HG03039 (cell line): ENCODE data around the gene PANK4.

Experiments
- ATAC-seq: cut with Tn5 transposase; IDR thresholded peaks from one replicate; pipeline ENCODE4 v1.9.1; 2021; ENCODE audit warnings: mild to moderate bottlenecking, moderate library complexity; ENCODE audit not compliant: unreplicated experiment

The PANK4 gene

DNA sequence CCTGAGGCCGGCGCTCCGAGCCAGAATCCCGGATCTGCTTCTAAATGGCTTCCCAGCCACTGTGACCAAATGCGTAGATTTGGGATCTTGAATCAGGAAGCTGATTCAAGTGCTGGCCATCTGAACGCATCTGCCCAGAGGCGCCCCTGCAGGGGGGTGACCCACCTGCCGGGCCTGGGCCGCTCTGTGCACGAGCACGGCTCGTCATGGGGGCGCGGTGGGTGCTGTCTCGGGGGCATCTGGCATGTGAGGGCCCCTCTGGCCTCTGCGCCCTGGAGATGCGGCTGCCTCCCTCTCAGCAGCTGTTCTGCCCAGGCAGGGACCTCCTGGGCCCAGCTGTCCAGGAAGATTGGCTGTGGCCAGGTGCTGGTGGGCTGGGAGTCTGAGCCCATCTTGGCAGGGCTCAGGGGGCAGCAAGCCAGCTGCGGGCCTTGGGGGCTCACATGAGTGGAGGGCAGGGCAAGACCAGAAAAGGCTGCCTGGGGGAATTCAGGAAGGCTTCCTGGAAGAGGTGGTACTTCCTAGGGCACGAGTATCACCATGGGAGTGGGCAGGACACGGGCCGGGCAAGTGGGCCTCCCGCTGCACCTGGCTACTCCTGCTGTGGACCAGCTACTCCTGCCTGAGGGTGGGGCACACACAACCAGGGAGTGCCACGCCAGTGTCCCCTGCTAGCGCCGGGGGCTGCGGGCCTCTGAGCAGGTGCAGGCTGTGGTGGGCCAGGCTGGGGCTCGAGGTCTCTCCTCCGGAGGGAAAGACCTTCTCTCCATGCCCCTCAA, 25.2 kb downstream of the PANK4 start:
- ATAC-seq, result no peak

DNA sequence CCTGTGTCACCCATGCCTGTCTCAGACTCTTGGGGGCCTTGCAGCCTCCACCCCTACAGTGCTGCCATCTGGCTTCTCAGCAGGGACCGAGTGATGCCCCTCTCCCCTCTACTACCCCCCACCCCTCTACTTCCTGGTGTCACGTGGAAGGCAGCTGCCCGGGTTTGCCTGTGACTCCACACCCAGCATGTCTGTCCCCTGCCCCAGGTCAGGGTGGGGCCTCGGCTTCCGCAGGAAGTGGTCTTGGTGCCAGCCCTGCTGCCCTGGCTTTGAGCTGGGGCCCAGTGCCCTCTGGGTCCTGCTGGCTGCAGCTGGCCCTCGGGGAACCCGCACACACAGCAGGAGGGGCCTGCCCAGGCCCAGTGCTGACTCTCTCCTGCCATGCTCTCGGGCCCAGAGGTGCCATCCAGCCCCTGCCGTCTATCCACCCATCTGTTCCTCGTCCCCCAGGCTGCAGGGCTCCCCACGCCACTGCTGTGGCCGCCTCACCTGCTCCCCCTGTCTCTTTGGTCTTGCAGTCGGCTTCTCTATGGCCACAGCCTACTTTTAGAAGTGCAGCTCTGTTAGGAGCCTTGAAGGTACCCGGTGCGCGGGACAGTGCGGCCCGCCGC, 26.3 kb downstream of the PANK4 start:
- ATAC-seq, result no peak

DNA sequence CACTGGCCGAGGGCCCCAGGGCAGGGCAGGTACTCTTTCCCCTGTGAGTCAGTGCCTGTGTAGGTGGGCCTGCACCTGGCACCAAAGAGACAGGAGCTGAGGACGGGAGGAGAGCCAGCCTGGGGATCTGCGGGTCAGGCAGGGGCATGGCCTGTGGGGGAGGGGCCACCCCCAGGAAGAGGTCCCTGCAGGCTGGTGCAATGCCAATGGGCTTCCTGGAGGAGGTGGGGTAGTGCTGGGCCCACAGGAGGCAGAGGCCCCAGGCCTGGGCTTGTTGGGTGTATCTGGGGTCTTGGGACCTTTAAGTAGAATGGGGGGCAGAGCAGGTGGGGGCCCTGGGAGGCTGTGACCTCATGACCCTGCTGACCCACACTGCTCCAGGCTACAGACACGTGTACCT, 27.1 kb downstream of the PANK4 start:
- no peak for ATAC-seq

DNA sequence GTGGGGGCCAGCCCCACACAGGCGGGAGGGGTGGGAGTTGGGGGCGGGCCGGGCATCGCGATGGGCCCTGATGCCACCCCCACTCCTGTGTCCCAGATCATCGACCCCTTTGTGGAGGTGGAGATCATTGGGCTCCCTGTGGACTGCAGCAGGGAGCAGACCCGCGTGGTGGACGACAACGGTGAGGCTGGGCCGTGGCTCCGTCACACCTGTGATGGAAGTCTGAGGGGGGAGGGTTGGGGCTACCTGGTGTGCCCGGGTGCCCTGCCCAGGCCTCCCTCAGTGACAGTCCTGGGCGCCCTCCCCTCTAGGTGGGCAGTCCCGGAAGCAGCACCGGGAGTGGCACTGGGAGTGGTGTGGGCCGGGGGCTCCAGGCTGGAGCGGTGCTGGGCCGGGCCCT, 27.7 kb downstream of the PANK4 start:
- no peak for ATAC-seq

DNA sequence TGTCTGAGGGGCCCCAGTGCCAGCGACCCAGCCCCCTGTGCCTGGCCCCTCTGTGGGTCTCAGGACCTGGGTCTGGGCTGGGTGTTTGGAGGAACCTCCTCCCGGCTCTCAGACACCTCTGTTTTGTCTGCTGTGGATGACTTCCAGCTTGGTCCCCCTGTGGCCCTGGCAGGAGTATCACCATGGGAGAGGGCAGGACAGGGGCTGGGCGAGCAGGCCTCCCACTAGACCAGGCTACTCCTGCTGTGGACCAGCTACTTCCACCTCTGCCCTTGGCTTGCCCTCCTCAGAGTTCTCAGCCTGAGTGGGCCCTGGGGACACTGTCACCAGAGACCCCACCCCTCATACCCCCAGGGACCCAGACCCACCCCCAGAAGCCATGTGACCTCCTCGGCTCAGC, 28.5 kb downstream of the PANK4 start:
- no peak for ATAC-seq

DNA sequence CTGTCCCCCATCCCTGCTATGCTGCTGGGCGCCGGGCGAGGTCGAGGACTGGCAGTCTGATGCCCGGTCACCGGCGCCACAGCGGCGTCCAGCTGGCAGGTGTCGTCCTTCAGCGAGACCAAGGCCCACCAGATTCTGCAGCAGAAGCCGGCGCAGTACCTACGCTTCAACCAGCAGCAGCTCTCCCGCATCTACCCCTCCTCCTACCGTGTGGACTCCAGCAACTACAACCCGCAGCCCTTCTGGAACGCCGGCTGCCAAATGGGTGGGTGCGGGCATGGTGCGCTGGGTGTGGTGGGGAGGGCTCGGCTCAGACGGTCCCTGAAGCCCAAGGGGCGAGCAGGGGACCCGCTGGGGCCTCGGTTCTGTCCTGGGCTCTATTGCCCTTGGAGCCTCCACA, 29.6 kb downstream of the PANK4 start:
- no peak for ATAC-seq

DNA sequence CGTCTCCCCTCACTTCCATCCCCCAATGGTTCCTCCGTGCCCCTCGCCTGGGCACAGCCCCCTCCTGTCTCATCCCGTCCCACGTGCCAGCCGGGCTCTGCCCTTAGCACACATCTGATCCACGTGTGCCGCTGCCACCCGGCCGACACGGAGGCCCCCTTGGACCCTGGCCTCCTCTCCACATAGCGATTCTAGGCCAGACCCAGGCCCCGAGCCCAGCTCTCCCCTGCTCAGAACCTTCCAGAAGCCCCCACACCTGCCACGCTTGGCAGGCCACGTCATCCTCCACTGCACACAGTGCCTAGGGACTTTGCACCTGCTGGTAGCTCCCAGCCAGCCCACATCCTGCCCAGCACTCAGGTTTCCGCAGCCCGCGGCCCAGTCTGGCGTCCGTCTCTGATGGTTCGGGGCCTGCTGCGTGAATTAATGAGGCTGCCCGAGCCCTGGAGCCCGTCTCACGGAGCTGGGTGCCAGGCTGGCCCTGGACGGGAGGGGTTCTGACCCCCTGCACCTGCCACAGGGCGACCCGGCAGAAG, 30.2 kb downstream of the PANK4 start:
- no peak for ATAC-seq

DNA sequence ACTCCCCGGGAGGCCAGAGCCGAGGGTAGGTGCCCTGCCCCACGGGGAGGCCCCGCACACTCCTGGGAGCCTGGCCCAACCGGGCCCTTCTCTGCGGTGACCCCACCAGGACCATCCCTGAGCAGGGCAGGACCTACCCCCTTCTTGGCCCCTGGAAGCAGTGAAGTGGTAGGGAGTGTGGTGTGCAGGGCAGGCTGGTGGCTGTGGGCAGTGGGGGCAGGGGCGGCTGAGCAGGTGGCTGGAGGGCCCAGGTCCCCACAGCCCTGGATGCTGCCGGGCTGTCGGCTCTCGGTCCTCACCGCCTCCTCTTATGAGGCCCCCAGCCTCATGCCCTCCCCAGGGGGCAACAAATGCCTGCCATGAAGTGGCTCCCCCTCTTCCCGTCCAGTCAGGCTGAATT, 30.9 kb downstream of the PANK4 start:
- ATAC-seq, result no peak

DNA sequence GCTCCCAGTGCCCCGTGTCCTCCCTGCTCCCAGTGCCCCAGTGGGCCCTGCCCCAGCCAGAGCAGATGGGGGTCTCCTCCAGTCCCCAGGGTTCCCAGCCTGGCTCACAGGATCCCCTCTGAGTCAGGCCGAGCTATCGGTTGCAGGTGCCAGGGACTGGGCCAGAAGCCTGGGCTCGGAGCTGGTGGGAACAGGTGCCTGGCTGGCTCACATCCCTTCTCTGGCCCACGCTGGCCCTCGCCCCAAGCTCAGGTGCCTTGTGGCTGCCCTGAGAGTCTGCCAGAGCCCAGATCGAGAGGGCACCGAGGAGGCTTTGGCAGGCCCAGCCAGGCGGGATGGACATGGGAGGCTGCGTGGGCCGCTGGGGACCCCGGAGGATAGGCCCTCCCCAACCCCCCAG, 31.4 kb downstream of the PANK4 start:
- no peak for ATAC-seq

DNA sequence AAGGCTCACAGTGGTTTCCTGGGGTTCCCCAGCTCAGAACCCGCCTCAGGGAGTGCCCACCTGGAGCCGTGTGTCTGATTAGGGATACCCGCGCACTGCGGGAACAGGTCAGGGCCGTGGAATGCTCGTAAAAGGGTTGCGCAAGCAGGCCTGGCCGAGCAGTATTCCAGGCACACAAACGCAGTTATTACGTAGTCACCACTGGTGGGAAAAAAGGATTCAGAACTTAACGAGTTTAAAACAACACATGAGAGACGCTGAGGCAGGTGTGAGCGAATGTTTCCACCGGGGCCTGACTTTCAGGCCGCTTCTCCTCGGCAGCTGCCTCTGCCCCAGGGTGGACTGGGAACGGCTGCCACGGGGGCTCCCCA, 32.1 kb downstream of the PANK4 start:
- ATAC-seq, result no peak

DNA sequence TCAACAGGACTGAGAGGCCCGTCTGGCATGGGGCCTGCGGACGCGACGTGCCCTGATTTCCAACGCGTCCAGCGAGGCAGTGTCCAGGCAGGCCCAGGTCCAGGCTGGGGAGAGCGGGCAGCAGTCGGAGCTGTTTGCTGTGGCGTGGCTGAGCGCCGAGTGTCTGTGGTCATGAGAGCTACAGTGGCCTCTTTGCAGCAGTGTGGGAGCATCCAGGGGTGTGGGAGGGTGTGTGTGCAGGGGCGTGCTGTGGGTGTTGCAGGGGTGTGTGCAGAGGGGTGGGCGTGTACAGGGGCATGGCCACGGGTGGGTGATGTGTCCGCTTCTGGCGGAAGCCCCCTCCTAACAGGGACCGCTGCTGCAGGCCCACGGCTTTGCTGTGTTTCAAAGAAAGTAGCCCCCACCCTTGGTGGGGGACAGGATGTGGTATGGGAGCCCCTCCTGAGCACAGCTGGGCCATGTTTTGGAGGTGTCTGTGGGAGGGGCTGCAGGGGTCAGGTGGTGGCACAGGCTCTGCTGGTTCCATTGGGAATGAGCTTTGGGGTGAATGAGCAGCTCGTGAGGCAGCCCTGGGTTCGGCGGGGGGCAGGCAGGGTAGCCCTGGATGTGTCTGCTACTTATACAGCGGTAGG, 32.6 kb downstream of the PANK4 start:
- ATAC-seq, result no peak

DNA sequence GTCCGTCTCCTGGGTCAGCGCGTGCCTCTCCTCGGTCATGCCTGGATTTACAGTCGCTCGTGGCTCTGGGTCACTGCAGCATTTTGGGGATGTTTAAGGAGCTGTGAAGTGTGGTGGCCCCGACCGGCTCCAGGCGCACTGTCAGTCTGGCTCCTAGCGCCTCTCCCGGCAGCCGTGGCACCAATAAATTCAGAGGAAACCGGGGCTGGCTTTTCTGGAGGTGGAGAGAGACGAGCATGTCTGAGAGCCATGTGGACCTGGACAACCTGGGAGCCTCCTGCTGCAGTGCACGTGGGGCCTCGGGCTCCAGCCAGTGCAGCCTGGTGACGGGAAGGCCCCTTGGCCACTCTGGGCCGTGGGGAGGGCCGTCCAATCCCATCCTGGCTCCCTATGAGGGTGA, 33.2 kb downstream of the PANK4 start:
- no peak for ATAC-seq

DNA sequence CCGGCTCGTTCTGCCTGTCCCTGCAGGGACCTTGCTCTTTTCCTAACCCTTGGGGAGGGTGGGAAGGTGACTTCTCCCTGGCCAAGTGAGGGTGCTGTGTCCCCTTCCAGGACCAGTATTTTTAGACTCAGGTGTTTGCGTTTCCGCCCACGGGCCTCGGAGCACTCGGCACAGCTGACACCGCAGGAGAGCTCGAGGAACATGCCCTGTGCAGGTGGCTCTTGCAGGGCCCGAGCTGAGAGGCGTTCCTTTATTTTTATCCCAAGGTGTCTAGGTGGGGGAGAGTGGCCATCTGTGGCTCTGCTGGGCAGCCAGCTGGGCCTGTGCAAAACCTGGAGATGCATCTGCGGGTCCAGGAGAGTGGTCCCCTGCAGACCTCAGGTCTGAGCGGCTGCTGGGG, 34.3 kb downstream of the PANK4 start:
- no peak for ATAC-seq

DNA sequence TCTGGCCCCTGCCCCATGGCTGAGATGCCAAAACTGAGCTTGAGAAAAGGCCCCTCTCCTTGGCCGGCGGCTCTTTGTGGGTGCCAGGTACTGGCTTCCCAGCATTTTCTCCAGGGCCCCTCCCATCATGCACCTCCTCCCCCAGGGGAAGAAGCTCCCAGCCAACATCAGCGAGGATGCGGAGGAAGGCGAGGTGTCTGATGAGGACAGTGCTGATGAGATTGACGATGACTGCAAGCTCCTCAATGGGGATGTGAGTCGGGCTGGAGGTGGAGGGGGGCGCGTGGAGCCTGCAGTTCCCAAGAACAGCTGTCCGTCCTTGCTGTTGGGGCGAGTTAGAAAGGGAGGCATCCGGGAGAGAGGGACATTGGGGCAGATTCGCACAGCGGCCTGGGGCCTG, 36.8 kb downstream of the PANK4 start:
- ATAC-seq, result no peak

DNA sequence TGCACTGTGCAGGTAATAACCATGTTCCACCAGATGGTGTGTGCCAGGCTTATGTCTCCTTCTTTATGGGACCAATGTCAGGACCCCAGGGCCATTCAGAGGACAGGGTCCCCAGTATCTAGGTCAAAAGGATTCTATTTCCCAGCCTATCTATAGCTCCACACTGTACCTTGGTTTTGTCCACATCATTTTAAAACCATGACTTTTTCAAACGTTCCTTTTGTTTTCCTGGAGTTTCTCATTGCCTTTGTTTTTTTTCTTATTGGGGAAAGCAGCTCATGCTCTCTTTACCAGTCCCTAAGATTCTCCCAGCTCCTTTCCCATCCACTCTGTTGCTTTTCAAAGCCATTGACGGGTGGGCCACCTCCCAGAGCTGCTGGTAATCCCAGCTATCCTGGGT, 37.7 kb downstream of the PANK4 start:
- ATAC-seq, result no peak

DNA sequence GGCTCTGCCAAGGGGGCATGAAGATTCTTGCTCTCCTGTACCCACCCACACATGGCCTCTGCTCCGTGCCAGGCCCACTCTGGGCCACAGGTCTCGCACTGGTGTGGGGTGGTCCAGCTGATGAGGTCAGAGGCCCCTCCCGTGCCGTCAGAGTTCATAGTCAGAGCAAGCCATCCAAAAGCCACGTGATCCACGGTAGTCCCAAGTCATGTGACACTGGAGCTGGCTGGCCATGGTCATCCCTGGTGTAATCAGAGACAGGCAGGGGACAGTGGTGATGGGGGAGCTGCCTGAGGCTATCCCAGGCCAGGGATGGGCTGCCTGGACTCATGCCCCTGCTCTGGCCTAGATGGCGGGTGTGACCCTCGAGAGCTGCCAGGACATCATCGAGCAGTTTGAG, 39.8 kb downstream of the PANK4 start:
- ATAC-seq, result no peak

DNA sequence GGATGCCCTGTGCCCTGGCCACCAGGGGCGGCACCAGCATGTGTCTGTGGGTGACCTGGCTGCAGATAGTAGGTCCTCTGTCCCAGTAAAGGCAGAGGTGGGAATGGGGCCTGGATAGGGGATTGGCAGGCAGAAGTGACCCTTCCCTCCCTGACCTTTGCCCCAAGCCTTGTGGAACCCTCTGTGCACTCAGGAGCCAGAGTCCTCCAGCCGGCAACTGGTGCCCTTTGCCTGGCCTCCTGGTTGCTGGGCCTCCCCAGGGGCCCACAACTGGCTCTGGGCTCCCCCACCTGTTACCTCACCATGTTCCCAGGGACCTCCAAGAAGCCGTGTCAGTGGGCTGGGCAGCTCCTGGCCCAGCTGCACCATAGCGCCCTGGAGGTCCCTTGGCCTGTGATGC, 40.4 kb downstream of the PANK4 start:
- no peak for ATAC-seq

DNA sequence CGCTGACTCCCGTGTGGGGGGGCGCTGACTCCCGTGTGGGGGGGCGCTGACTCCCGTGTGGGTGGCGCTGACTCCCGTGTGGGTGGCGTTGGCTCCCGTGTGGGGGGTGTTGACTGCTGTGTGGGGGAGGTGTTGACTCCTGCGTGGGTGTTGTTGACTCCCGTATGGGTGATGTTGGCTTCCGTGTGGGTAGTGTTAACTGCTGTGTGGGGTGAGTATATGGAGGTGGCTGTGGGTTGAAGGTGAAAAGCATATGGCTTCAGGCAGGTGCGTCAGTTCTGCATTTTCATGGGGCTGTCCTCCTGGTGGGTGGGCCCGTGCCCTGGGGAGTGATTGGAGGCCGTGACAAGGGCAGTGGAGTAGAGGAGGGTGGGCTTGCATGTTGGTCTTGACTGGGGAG, 42.4 kb downstream of the PANK4 start:
- ATAC-seq, result no peak

DNA sequence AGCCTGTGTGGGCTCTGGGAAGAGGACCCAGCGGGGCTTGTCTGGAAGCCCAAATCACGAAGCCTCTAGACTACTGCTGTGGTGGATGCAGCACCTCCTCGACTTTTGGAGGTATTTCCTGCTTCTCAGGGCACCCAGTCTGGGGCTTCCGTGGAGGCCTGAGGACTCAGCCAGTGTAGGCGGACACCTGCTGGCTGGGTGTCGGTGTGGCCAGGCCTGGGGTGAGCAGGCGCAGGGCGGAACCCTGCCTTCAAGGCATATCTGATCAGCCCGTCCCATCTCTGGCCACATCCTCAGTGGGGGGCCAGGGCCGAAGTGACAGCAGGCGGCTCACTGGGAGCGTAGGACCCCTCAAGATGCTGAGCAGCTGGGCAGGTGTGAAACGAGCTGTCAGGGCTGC, 43.4 kb downstream of the PANK4 start:
- no peak for ATAC-seq

DNA sequence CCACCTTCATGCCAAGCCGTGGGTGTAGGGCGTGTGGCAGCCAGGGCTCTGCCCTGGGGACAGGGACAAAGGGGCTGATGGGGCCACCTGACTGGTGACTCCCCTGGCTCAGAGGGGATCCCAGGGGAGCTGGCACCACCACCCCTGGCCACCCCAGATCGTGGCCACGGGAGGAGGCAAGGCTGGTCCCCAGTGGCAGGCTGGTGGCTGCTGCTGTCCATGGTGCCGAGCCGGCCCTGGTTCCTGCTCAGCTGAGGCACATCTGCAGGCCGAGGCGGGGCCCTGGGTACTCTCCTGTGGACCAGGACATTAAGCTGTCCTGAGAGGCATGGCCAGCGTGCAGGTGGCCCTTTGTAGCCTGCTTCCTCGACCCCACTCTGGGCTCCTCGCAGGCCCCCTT, 43.8 kb downstream of the PANK4 start:
- ATAC-seq, result no peak

DNA sequence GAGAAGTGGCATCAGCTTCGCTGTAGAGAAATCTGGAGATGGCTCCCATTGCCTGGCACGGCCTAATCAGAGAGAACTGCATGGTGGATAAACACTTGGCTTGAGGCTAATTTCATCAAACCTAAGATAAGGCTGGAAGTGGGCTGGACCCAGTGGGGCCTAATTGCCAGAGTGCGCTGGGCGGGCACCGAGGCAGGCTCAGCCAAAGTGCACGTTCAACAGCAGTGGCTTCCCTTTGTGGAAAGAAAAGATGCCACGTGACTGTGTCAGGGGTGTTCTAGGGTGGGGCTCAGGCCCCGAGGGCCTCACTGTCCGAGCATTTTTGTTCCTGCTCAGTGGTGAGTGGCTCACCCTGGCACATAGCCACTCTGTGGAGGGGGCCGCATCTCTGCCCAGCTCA, 44.5 kb downstream of the PANK4 start:
- no peak for ATAC-seq

DNA sequence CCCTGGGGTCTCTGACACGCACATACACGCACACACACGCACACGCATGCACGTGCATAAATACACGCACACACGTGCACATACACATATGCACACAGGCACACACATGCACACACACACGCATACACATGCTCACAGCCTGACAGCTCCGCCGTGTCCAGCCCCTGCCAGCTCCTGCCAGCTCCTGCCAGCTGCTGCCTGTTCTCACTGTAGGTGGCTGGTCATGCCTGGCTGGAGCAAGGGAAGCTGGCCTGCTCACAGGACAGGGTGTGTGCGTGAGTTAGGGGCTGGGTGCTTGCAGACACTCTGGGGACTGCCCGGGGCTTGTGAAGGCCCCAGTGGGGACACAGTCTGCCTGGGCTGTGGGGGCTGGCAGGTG, 45.4 kb downstream of the PANK4 start:
- ATAC-seq, result no peak
